Nucleus accumbens (tissue), 56 donors: ENCODE data around the gene MYLK4.
A peak's percentile ranks its signal among the peaks of the same experiment; 100 is the strongest.

Experiments used
- DNase-seq, 56 donors: peaks; one replicate each; lab custom pipeline; 2025; lab: John Stamatoyannopoulos, UW

The MYLK4 gene

DNA sequence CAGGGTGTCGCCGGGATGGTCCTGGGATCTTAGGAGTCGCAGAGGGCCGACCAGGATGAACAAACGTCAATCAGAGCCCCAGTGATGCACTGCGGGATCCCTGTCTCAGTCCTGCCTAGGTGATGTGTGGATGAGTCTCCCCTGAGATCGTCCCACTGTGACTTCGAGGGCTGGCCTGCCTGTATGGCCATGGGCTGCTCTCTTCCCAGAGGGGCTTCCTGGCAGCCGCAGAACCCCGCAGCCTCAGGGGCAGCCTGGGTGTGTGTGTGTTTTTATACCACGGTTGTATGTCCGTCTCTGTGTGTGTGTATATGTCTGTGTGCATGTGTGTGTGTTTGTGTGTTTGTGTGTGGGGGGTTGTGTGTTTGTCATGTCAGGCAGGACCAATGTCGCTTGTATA is 111.6 kb downstream of the MYLK4 start:
- DNase-seq: no peak

- DNase-seq: no peak
Observed at GRCh38 chr6:2636672-2637071, 114.0 kb downstream of the MYLK4 start.

DNA sequence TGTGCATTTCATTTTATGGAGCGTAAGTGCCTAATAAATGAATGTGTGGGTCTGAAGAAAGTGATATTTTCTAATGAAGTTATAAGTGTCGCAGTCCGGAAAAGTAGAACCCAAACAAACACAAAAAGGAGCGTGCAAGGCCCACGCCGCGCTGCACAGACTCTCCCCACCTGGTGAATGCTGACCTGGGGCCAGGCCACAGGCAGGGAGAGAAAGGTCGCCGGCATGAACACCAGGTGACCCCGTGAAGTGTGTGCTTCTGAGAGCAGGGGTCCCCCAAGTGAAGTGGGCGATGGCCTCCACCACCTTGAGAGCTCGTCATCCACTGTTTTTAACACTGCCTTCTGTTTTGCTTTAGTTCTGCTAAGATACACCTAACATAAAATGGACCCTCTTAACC is 114.8 kb downstream of the MYLK4 start:
- no peak for DNase-seq

DNA sequence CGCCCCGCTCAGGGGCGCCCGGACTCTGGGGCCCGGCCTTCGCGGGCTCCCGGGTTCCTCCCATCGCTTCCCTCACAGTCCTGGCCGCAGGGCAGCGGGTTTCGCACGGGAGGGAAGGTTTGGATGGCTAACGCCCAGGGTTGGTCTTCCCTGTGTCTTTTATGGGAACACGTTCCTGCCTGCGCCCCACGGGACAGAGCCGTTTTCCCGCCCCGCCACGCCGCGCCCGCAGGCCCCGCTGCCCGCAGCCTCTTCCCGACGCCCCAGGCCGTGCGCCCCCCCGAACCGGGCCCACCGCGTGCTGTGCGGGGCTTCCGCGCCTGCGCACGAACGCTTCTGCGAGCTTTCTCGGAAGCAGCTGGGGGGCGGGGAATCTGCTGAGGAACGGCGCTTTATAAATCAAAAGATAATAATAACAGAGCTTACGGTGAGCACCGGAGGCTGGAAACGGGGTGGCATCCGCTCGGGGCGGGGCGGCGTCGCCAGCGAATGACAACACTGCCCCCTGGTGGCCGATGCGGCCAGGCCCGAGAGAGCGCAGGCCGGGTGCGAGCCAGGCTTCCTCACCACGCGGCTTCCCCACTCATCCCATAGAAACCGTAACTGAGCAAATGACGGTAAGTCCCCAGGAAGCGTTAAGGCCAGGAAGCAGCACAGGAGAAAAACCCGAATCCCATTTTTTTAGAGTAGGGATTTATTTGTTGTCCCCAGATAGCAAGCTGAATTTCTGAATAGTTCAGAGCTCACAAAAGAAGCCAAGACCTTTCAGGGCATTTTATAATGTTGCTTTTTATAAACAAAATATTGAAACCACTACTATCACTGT is 116.4 kb downstream of the MYLK4 start:
- peak in 52 of 56 donors; percentile 26 to 87 (median 62) for DNase-seq

DNA sequence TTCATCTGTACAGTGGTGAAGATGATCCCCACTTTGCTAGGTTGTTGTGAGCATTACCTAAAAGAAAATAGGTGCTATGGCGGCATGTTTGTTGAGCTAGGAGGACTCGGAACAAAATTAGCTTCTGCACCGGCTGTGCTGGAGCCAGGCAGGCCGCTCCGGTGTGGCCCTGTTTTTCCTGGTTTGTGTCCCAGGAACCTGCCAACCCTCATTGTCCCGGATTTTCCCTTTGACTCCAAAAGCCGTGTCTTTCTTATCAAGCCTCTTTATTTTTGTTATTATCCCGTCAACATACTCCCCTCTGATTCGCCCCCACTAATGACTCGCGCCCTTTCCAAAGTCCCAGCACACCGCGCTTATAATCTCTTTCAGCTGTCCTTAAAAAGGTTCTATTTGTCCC is 117.0 kb downstream of the MYLK4 start:
- no peak for DNase-seq

DNA sequence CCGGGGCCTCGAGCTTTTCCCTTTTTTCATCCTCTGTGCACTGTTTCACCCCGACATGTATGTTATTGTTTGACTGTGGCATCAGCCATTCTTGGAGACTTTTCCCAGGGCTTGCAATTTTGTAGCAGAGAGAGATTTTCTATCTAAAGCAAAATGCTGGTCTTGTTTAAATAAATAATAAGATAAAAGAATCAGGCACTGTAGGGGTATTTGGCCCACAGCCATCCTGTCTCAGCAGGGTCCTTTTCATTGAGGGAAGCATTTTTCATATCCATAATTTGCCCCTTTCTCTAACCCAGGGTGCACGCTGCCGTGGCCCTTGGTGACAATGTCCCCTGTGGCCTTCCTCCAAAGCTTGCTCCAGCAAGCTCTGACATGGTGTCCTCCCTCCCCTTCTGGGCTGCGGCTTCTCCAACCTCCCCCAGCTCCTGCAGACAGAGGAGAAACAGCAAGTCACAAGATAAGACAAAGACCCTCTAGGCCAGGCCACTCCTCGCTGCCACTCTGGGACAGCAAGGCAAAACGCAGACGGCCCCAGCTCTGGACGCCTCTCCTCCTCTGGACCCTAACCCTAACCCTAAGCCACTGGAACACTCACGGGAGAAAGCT is 117.6 kb downstream of the MYLK4 start:
- no peak for DNase-seq

- DNase-seq: peak in 2 of 56 donors; percentile 5 to 10
Observed at GRCh38 chr6:2632368-2632767, 118.4 kb downstream of the MYLK4 start.

GRCh38 chr6:2630891-2631571 is 119.7 kb downstream of the MYLK4 start:
- DNase-seq: no peak

DNA sequence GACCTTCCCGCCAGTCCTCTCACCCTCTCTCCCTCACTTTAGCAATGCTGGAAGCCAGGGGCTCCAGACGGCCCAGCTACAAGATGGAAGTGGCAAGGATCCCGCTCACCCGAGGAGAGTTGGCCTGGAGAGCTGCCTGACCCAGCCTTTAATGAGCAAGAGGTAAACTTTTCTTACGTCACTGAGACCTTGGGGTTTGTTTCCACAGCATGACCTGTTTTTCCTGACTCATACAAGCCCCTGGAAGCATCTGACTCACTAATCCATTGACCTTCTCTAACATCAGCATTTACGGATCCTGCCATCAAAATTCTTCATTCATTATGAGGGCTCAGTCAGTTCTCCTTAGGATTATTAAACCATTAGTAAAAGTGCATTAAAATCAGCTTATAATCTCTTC is 120.4 kb downstream of the MYLK4 start:
- DNase-seq: no peak

DNA sequence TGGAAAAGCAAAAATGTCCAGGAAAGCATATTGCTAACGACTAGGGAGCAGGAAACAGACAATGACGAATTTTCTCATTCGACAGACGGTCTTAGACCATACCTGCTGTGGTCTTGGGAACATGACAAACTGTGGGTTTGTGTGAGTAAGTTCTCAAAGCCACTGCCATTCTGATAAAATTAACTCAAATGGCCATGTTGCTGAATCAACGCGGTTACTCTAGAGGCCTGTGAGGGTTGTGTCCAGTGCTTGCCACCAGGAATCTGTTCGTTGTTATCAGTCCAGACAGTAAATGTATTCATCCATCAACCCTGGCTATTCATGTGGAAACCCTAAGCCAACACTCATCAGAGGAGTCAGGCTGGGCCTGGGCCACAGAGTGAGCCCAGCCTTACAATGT is 124.3 kb downstream of the MYLK4 start:
- no peak for DNase-seq

DNA sequence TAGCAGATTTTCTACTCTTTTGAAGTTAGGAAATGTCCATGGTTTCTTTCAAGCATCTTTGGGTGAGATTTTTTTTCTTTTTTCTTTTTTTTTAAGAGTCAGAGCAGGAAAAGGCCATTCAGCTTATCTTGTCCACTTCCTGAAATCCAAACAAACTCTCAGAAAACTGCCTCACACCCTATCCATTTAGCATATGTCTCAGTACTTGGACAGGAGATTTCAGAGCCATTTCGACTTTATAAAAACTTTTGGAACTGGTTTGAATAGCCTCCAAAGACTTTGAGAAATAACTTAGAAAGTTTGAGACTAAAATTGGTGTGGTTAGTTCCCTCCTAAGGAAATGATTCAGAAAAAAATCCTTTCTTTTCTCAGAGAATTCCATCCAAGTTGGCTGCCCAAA is 125.1 kb downstream of the MYLK4 start:
- no peak for DNase-seq

DNA sequence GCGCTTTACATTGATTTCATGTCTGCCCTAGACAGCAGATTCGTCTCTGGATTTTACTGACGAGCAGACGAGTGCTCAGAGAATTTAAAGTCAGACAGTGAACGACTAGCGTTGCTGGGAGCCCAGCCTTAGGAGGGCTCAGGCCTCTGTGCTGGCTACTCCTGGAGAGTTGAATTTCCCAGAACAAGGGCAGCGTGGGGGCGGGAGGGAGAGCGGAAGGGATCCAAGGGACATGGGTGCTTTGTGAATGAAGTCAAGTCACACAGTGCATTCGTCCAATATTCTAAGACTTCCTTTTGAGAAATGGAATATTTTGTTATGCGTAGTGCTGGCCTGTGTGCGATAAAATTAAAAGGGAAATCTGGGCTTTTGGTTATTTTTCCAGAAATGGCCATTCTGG is 126.5 kb downstream of the MYLK4 start:
- peak in 1 of 56 donors; percentile 15 for DNase-seq

GRCh38 chr6:2623295-2623694 is 127.4 kb downstream of the MYLK4 start:
- no peak for DNase-seq

DNA sequence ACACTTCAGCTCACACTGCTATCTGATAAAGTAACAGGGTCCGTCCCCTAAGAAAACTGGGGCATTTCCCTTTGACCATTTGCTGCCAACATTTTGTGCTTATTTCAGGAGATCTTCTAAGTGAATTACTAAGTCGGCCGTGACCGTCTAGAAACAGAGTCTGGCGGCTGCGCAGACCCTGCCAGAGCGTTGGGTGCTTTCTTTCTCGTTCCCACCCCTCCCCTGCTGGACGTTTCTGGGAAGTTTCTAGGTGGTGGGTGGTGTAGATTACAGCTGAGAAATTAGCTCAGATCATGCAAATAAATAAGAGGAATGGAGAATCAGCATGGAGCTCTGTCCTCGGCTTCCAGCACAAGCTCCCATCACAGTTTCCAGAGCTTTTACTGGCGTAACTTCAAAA is 128.1 kb downstream of the MYLK4 start:
- DNase-seq: no peak

DNA sequence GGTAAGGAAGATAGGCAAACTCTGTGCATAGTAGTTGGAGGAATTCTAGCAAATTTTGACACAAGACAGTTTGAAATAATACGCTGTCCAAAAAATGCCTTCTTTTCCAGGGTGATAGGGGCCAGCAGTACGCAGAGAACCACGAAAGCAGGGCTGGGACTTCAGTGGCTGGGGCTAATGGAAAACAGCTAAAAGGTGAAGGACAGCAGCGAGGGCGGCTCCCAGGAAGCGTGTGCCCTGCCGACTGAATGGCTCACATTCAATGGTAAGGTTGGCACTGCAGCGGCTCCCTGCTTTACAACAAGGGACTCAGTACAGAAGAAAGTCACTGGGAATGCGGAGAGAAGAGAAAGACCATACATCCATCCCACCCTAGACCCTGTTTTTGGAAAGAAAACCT is 131.1 kb downstream of the MYLK4 start:
- DNase-seq: no peak

DNA sequence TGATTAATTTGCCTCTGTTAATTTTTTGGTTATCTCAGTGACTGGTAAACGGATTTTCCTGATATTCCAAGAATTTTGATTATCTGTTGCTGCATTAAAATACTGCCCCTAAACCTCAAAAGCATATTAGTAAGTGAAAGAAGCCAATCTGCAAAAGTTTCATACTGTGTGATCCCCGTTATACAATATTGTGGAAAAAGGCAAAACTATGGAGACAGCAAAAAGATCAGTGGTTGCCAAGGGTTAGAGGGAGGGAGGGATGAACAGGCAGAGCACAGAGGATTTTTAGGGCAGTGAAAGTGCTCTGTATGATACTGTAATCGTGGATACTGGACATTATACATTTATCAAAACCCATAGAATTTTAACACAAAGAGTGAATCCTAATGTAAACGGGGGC is 133.0 kb downstream of the MYLK4 start:
- DNase-seq: no peak

DNA sequence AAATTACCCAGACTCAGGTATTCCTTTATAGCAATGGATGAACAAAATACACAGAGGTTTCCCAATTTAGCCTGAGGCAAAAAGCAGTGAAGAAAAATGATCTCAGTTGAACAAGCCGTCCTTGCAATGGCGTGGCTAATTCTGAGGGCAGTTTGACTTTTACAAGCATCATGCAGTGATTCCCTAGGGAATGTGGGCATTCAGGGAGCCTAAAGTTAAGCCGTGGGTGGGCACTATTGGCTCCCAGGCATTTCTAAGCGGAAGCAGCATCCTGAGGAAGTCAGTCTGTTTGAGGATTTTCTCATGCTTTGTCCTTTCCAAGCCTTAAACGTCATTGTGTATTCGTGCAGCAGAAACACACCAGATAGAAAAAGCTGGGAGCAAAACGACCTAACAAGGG is 133.9 kb downstream of the MYLK4 start:
- no peak for DNase-seq

DNA sequence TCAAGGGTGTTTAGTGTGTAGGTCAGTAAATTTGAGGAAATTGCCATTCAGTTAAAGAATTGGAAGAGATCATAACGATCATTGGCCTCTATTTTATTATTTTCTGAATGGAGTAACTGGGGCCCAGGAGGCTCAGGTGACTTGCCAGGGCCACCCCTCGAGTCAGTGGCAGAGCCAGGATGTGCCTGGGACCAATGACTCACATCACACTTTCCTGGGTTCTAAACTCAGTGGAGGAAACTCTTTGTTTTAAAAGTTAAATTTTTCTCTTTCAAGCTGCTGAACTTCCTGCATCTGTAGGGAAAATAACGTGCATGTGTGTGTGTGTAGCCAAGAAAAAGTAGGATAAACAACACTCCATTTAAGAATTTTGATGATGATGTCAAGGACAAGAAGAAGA is 135.5 kb downstream of the MYLK4 start:
- no peak for DNase-seq

DNA sequence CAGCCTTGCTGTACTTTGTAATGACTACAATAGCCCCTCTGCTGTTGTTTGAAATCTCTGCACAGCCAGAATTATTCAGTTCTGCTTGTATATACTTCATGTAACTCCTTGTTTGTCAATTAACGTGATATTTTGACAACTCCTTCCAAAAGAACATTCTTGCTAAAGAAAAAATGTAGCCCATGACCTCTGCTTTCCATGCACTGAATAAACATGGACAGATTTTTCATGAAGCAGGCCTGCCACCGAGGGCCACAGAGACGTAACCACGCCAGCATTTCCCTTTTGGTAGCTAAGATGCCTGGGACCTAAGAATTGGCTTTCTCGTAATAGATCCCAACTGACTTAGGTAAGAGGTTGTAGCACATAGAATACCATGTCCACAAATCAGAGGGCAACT is 135.9 kb downstream of the MYLK4 start:
- DNase-seq: no peak

GRCh38 chr6:2614155-2614554 is 136.6 kb downstream of the MYLK4 start:
- DNase-seq: no peak
